ENCODE results near the gene SHC1.
A peak's percentile ranks its signal among the peaks of the same experiment; 100 is the strongest.

Gene SHC1

DNA sequence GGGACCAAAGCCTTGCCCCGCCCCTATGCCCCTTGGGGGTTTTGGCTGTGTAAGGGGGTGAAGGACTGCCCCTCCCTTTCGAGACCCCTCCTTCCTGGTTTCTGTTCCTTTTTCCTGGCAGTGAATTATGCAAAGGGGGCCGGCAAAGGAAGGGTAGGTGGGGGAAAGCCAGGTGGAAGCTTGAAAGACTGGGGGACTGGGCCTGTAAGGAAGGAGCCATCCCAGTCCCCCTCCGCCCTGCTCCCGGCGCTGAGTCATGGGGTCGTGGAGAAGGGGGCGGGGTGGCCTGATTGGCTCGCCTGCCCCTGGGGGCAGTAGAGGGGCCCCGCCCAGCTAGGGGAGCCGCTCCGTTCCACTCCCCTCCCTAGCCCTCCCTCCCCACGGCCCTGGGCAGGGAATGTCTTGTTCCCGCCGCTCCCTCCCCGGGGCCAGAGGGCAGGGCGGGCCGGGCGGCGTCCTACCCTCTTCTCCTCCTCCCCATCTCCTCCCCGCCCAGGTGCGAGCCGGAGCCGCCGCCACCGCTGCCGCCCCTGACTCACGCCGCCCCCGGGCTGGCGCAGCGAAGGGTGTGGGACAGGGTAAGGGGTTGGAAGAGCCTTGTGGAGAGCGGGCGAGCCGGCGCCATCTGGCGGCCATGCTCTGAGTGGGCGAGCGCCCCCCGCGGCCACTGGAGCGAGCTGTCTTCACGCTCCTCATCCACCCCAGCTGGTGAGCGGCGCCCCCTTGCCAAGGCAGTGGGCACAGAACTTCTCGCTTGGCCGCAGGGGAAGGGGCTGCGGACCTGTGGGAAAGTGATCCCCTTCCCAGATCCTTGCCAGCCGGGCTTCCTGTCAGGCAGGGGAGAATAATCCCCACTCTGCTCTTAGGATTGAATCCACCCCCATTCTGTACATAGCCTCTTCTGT, 46.7 kb upstream of the SHC1 start (continued):
- no peak for TF ChIP-seq ZNF670 (tag by site-specific recombination; IDR thresholded peaks at IDR 0.05; ENCODE audit: low read depth)
- peak; percentile 98 for TF ChIP-seq ZNF610 (tag by site-specific recombination; IDR thresholded peaks at IDR 0.05; ENCODE audit: borderline replicate concordance)
- TF ChIP-seq ZNF624 (tag by site-specific recombination; IDR thresholded peaks at IDR 0.05), result no peak
- TF ChIP-seq, protein P1, sequence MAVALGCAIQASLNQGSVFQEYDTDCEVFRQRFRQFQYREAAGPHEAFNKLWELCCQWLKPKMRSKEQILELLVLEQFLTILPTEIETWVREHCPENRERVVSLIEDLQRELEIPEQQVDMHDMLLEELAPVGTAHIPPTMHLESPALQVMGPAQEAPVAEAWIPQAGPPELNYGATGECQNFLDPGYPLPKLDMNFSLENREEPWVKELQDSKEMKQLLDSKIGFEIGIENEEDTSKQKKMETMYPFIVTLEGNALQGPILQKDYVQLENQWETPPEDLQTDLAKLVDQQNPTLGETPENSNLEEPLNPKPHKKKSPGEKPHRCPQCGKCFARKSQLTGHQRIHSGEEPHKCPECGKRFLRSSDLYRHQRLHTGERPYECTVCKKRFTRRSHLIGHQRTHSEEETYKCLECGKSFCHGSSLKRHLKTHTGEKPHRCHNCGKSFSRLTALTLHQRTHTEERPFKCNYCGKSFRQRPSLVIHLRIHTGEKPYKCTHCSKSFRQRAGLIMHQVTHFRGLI (tag by site-specific recombination; IDR thresholded peaks at IDR 0.05), result peak; percentile 34; the same call in 1 of the 2 replicates
- TF ChIP-seq ZNF394 (tag by site-specific recombination; IDR thresholded peaks at IDR 0.05; ENCODE audit: borderline replicate concordance), result peak; percentile 82
- TF ChIP-seq ZNF654 (tag by site-specific recombination; IDR thresholded peaks at IDR 0.05; ENCODE audit: low read depth), result no peak
- no peak for TF ChIP-seq ZNF791 (tag by site-specific recombination; IDR thresholded peaks at IDR 0.05)
- peak; percentile 93 for TF ChIP-seq IKZF3 (tag by site-specific recombination; IDR thresholded peaks at IDR 0.05)
- TF ChIP-seq, protein P2, sequence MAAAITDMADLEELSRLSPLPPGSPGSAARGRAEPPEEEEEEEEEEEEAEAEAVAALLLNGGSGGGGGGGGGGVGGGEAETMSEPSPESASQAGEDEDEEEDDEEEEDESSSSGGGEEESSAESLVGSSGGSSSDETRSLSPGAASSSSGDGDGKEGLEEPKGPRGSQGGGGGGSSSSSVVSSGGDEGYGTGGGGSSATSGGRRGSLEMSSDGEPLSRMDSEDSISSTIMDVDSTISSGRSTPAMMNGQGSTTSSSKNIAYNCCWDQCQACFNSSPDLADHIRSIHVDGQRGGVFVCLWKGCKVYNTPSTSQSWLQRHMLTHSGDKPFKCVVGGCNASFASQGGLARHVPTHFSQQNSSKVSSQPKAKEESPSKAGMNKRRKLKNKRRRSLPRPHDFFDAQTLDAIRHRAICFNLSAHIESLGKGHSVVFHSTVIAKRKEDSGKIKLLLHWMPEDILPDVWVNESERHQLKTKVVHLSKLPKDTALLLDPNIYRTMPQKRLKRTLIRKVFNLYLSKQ (tag by site-specific recombination; IDR thresholded peaks at IDR 0.05; ENCODE audit: borderline replicate concordance), result no peak
- TF ChIP-seq ZNF544 (tag by site-specific recombination; IDR thresholded peaks at IDR 0.05), result no peak
- TF ChIP-seq, protein P3, sequence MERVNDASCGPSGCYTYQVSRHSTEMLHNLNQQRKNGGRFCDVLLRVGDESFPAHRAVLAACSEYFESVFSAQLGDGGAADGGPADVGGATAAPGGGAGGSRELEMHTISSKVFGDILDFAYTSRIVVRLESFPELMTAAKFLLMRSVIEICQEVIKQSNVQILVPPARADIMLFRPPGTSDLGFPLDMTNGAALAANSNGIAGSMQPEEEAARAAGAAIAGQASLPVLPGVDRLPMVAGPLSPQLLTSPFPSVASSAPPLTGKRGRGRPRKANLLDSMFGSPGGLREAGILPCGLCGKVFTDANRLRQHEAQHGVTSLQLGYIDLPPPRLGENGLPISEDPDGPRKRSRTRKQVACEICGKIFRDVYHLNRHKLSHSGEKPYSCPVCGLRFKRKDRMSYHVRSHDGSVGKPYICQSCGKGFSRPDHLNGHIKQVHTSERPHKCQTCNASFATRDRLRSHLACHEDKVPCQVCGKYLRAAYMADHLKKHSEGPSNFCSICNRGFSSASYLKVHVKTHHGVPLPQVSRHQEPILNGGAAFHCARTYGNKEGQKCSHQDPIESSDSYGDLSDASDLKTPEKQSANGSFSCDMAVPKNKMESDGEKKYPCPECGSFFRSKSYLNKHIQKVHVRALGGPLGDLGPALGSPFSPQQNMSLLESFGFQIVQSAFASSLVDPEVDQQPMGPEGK (tag by site-specific recombination; IDR thresholded peaks at IDR 0.05), result peak; percentile 100
- TF ChIP-seq ZNF514 (tag by site-specific recombination; IDR thresholded peaks at IDR 0.05), result no peak
- TF ChIP-seq SALL2 (tag by site-specific recombination; IDR thresholded peaks at IDR 0.05; ENCODE audit: borderline replicate concordance), result no peak
- TF ChIP-seq ZNF324 (tag by site-specific recombination; IDR thresholded peaks at IDR 0.05), result peak; percentile 90
- TF ChIP-seq KLF8 (tag by site-specific recombination; IDR thresholded peaks at IDR 0.05), result peak; percentile 97
- TF ChIP-seq HOXC10 (CRISPR knock-in tag; IDR thresholded peaks at IDR 0.05), result no peak
- TF ChIP-seq, protein P4, sequence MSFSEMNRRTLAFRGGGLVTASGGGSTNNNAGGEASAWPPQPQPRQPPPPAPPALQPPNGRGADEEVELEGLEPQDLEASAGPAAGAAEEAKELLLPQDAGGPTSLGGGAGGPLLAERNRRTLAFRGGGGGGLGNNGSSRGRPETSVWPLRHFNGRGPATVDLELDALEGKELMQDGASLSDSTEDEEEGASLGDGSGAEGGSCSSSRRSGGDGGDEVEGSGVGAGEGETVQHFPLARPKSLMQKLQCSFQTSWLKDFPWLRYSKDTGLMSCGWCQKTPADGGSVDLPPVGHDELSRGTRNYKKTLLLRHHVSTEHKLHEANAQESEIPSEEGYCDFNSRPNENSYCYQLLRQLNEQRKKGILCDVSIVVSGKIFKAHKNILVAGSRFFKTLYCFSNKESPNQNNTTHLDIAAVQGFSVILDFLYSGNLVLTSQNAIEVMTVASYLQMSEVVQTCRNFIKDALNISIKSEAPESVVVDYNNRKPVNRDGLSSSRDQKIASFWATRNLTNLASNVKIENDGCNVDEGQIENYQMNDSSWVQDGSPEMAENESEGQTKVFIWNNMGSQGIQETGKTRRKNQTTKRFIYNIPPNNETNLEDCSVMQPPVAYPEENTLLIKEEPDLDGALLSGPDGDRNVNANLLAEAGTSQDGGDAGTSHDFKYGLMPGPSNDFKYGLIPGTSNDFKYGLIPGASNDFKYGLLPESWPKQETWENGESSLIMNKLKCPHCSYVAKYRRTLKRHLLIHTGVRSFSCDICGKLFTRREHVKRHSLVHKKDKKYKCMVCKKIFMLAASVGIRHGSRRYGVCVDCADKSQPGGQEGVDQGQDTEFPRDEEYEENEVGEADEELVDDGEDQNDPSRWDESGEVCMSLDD (tag by site-specific recombination; IDR thresholded peaks at IDR 0.05), result peak; percentile 95
- 0 out of 2 replicates have a peak, but pooled peaks have one; percentile 11 for TF ChIP-seq OVOL3 (tag by site-specific recombination; IDR thresholded peaks at IDR 0.05)
- TF ChIP-seq BCL11A (tag by site-specific recombination; IDR thresholded peaks at IDR 0.05; ENCODE audit: low read depth), result peak; percentile 95
- no peak for TF ChIP-seq ZNF433 (tag by site-specific recombination; IDR thresholded peaks at IDR 0.05; ENCODE audit: low read depth)
- peak; percentile 95 for TF ChIP-seq ZXDB (tag by site-specific recombination; IDR thresholded peaks at IDR 0.05)
- TF ChIP-seq ZNF292 (tag by site-specific recombination; IDR thresholded peaks at IDR 0.05; ENCODE audit: borderline replicate concordance, low read depth), result no peak
- peak; percentile 68; the same call in 1 of the 2 replicates for TF ChIP-seq ZNF843 (tag by site-specific recombination; IDR thresholded peaks at IDR 0.05)
- TF ChIP-seq, protein P5, sequence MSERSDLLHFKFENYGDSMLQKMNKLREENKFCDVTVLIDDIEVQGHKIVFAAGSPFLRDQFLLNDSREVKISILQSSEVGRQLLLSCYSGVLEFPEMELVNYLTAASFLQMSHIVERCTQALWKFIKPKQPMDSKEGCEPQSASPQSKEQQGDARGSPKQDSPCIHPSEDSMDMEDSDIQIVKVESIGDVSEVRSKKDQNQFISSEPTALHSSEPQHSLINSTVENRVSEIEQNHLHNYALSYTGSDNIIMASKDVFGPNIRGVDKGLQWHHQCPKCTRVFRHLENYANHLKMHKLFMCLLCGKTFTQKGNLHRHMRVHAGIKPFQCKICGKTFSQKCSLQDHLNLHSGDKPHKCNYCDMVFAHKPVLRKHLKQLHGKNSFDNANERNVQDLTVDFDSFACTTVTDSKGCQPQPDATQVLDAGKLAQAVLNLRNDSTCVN (tag by site-specific recombination; optimal IDR thresholded peaks at IDR 0.05), result peak; percentile 92
- TF ChIP-seq ZNF23 (tag by site-specific recombination; IDR thresholded peaks at IDR 0.05; ENCODE audit: borderline replicate concordance), result no peak
- no peak for TF ChIP-seq ZNF529 (tag by site-specific recombination; IDR thresholded peaks at IDR 0.05; ENCODE audit: insufficient replicate concordance)
- no peak for TF ChIP-seq GLI2 (tag by site-specific recombination; IDR thresholded peaks at IDR 0.05; ENCODE audit: borderline replicate concordance, low read depth)
- no peak for TF ChIP-seq SCRT1 (tag by site-specific recombination; IDR thresholded peaks at IDR 0.05; ENCODE audit: borderline replicate concordance)
- TF ChIP-seq REPIN1 (tag by site-specific recombination; IDR thresholded peaks at IDR 0.05; ENCODE audit: low read depth), result no peak; the same call in 1 of the 2 replicates

Measured in HEK293 (cell line).